Loucy (cell line): Measurements from ENCODE around the gene SAMD8.

Experiments
- H2AFZ ChIP-seq: fragments of 200-600 bp; sonication (generic); 2 replicates; pipeline ENCODE4 v1.6.0; 2016; ENCODE audit warnings: antibody characterized with exemption, mild to moderate bottlenecking, low read length, moderate library complexity
- H3F3A ChIP-seq: fragments of 200-600 bp; 2 replicates; pipeline ENCODE4 v1.6.0; 2016; ENCODE audit warnings: antibody characterized with exemption, low read depth, mild to moderate bottlenecking
- H3K27me3 ChIP-seq: fragments of 200-600 bp; sonication (generic); 2 replicates; pipeline ENCODE4 v1.6.1; 2014; ENCODE audit warnings: low read length, mild to moderate bottlenecking; ENCODE audit not compliant: insufficient read depth, poor library complexity, severe bottlenecking
- H3K36me3 ChIP-seq: fragments of 200-600 bp; sonication (generic); 2 replicates; pipeline ENCODE4 v1.6.1; 2016; ENCODE audit warnings: low read length; ENCODE audit not compliant: insufficient read depth
- H3K4me1 ChIP-seq: fragments of 200-600 bp; sonication (generic); 2 replicates; pipeline ENCODE4 v1.5.1; 2014; ENCODE audit warnings: low read length, mild to moderate bottlenecking; ENCODE audit not compliant: insufficient read depth, poor library complexity, severe bottlenecking
- H3K4me2 ChIP-seq: fragments of 200-600 bp; sonication (generic); 2 replicates; pipeline ENCODE4 v1.6.0; 2014; ENCODE audit warnings: antibody characterized with exemption, low read length, low read depth, mild to moderate bottlenecking; ENCODE audit not compliant: poor library complexity, severe bottlenecking
- H3K4me3 ChIP-seq: fragments of 200-600 bp; sonication (generic); 2 replicates; pipeline ENCODE4 v1.5.1; 2014; ENCODE audit warnings: low read length, mild to moderate bottlenecking, mixed read lengths; ENCODE audit not compliant: poor library complexity, severe bottlenecking
- H3K79me2 ChIP-seq: fragments of 200-600 bp; sonication (generic); 2 replicates; pipeline ENCODE4 v1.6.1; 2014; ENCODE audit warnings: low read length; ENCODE audit not compliant: insufficient read depth
- H3K9ac ChIP-seq: fragments of 200-600 bp; sonication (generic); 2 replicates; pipeline ENCODE4 v1.6.0; 2014; ENCODE audit warnings: mild to moderate bottlenecking, low read depth, low read length, moderate library complexity; ENCODE audit not compliant: poor library complexity, severe bottlenecking
- H3K9me2 ChIP-seq: fragments of 200-600 bp; sonication (generic); replicated peaks from 2 replicates; pipeline ENCODE4 v1.6.1; 2016; ENCODE audit warnings: low read depth, low read length, mixed read lengths
- H3K9me3 ChIP-seq: fragments of 200-600 bp; sonication (generic); 2 replicates; pipeline ENCODE4 v1.6.1; 2014; ENCODE audit warnings: mild to moderate bottlenecking, antibody characterized with exemption, low read length, low read depth; ENCODE audit not compliant: insufficient read depth
- H4K20me1 ChIP-seq: fragments of 200-600 bp; sonication (generic); 2 replicates; pipeline ENCODE4 v1.6.0; 2014; ENCODE audit warnings: antibody characterized with exemption, low read length, mild to moderate bottlenecking; ENCODE audit not compliant: insufficient read depth, poor library complexity, severe bottlenecking
- EZH2phosphoT487 ChIP-seq: fragments of 200-600 bp; IDR thresholded peaks from 2 replicates; pipeline ENCODE4 v1.6.1; 2018; ENCODE audit warnings: antibody characterized with exemption, mild to moderate bottlenecking, moderate library complexity, borderline replicate concordance
- TF ChIP-seq, protein P1 (sequence below): fragments of 200-600 bp; sonication (generic); conservative IDR thresholded peaks from 2 replicates; pipeline ENCODE4 v1.5.1; 2014; ENCODE audit warnings: mild to moderate bottlenecking, antibody characterized with exemption, low read length

SAMD8 gene

DNA sequence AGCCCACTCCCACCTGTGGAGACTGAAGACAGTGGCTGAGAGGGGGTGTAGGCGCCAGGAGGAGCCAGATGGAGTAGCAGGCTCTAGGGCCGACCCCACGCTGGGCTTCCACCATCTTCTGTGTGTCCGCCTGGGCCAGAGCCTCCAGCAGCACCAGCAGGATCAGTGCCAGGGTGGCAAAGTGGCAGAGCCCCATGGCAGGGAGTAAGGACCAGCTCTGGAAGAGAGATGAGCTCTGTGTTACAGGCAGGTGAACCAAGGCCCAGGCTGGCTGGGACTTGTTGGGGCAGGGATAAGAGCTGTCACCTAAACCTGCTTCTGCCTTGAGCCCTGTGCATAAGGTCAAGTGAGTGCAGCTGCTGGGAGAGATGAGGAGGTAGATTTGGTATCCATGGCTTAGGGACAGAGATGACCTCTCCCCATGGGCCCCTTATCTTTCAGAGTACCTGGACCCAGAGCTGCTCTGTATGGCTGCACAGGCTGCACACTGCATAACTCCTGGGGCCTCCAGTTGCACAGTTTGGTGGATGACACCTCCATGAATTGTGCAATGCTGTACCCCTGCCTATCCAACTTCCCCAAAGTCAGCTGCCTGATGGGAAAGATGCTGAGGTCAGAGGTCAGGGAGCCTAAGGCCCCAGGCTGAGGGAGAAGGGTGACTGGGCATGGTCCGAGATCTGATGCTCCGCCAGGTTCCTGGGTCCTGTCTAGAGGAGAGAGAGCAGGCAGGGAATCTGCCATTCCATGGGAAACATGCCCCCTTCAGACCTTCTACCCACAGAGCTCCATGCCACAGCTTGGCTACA lies 7.4 kb upstream of the SAMD8 start:
- TF ChIP-seq EZH2phosphoT487 = no peak
- TF ChIP-seq, protein P1, sequence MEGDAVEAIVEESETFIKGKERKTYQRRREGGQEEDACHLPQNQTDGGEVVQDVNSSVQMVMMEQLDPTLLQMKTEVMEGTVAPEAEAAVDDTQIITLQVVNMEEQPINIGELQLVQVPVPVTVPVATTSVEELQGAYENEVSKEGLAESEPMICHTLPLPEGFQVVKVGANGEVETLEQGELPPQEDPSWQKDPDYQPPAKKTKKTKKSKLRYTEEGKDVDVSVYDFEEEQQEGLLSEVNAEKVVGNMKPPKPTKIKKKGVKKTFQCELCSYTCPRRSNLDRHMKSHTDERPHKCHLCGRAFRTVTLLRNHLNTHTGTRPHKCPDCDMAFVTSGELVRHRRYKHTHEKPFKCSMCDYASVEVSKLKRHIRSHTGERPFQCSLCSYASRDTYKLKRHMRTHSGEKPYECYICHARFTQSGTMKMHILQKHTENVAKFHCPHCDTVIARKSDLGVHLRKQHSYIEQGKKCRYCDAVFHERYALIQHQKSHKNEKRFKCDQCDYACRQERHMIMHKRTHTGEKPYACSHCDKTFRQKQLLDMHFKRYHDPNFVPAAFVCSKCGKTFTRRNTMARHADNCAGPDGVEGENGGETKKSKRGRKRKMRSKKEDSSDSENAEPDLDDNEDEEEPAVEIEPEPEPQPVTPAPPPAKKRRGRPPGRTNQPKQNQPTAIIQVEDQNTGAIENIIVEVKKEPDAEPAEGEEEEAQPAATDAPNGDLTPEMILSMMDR = no peak
- peaks cover 4% of the 10 kb centered on the region for H3K4me1 ChIP-seq
- no peaks in the 10 kb centered on the region for H3K27me3 ChIP-seq
- H3K9ac ChIP-seq = no peak overlapping the region
- no peak overlapping the region for H3K4me2 ChIP-seq
- no peak overlapping the region for H3K4me3 ChIP-seq
- H3F3A ChIP-seq = no peaks in the 10 kb centered on the region
- 0 out of 2 replicates have a peak overlapping the region, but pooled peaks have one; percentile 76 for H2AFZ ChIP-seq
- no peaks in the 10 kb centered on the region for H3K36me3 ChIP-seq
- H3K9me3 ChIP-seq = no peaks in the 10 kb centered on the region
- H3K9me2 ChIP-seq = no peaks in the 10 kb centered on the region
- no peaks in the 10 kb centered on the region for H4K20me1 ChIP-seq
- H3K79me2 ChIP-seq = no peaks in the 10 kb centered on the region

DNA sequence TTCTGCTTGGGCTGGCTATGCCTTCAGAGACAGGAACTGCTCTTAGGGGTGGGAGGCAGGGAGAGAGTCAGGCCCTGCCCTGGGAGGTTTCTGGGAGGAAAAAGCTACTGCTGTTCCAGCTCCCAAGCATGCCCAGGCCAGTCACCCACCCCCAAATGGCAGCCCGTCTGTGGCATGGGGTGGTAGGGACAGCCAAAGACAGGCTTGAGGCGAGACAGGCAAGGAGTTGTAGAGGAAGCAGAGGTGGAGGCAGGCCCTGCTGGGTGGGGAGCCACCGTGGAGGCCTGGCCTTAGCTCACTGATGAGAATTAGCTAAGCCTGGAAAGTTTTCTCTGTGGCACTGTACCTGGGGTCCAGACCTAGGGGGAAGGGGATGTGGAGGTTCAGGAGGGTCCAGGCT lies 6.6 kb upstream of the SAMD8 start:
- Histone ChIP-seq H3K9me2 (no peaks in the 10 kb centered on the region), H3K9me3 (no peaks in the 10 kb centered on the region), H3F3A (no peaks in the 10 kb centered on the region), H4K20me1 (no peaks in the 10 kb centered on the region), H3K4me3 (no peak overlapping the region), H2AFZ (peak overlapping the region; percentile 76; the same call in 1 of the 2 replicates), H3K36me3 (no peaks in the 10 kb centered on the region), H3K27me3 (no peaks in the 10 kb centered on the region), H3K4me1 (peaks cover 4% of the 10 kb centered on the region), H3K9ac (no peak overlapping the region), H3K4me2 (no peak overlapping the region), H3K79me2 (no peaks in the 10 kb centered on the region)
- TF ChIP-seq EZH2phosphoT487 = no peak
- TF ChIP-seq, protein P1 = no peak

DNA sequence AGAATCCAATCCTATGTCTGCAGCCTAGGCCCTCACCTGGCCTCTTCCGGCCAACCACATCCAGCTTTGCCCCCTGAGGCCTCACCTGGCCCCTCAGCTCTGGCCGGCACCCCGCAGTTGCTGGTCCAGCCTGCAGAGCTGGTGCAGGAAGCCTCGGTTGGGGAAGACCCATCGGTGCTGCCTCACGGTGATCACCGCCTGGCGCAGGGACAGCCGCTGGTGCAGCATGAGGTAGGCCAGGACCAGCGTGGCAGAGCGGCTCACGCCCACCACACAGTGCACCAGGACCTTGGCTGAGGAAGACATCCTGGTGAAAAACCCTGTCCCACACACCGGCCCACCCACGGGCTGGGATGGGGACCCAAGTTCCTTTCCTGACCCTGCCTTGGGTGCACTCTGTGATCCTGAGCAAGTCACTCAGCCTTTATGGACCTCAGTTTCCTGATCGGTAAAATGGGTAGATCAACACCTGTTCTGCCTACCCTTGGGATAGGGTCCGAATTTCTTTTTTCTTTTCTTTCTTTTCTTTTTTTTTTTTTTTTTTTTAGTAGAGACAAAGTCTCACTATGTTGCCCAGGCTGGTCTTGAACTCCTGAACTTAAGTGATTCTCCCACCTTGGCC lies 5.8 kb upstream of the SAMD8 start:
- Histone ChIP-seq H3K4me3 (no peak overlapping the region), H4K20me1 (no peaks in the 10 kb centered on the region), H3K9ac (no peak overlapping the region), H3K9me3 (no peaks in the 10 kb centered on the region), H2AFZ (no peak overlapping the region), H3K4me1 (peaks cover 6% of the 10 kb centered on the region), H3K79me2 (peaks cover 5% of the 10 kb centered on the region; the same call in 1 of the 2 replicates), H3F3A (peaks cover 2% of the 10 kb centered on the region; the same call in 1 of the 2 replicates), H3K4me2 (no peak overlapping the region), H3K27me3 (no peaks in the 10 kb centered on the region), H3K9me2 (no peaks in the 10 kb centered on the region), H3K36me3 (no peaks in the 10 kb centered on the region)
- no peak for TF ChIP-seq EZH2phosphoT487
- TF ChIP-seq, protein P1 = no peak
